ENCODE data around the gene AKAP9.

DNA sequence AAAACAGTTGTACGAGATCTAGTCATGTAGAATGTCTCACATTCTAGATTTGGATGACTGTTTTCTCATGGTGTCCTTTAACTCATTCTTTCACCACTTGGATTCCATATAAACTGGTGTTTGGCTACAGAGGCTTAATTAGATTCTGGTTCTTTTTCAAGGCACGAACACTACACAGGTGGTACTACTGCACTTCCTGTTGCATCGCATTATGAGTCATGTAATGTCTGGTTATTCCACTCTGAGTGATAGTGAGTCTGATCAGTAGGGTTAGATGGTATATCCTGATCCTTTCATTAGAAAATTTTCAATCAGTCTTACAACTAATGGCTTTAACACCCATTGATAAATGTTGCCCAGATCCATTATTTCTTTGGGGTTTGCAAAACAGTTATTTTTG lies 11.2 kb upstream of the AKAP9 start:
- TF ChIP-seq CTCF (IDR thresholded peaks at IDR 0.05) (no peak), POLR2A (IDR thresholded peaks at IDR 0.05) (no peak)

Measured in esophagus squamous epithelium (tissue), 4 donors.